RWPE2 (cell line): ENCODE measurements around the gene ZNF513.
A peak's percentile ranks its signal among the peaks of the same experiment; 100 is the strongest.
"Not testable (repeated sequence)": the region's sequence is repeated elsewhere in the genome, so short reads cannot be mapped to it uniquely, and the experiment has no call there.

Experiments used
- ATAC-seq: fragments of 200-7000 bp; cut with Tn5 transposase; 3 replicates; pipeline ENCODE4 v1.9.1; 2021; ENCODE audit warnings: low read depth
- DNase-seq: peaks from one replicate; pipeline ENCODE4 v3.0.0-alpha.2; 2020; ENCODE audit warnings: low spot score
- H3K27ac ChIP-seq: fragments of 450-650 bp; 2 replicates; pipeline ENCODE4 v1.5.1; 2017; ENCODE audit warnings: mild to moderate bottlenecking; ENCODE audit not compliant: poor library complexity, severe bottlenecking
- H3K27me3 ChIP-seq: fragments of 250-450 bp; sonication (Bioruptor Pico); 2 replicates; pipeline ENCODE4 v1.5.1; 2021; ENCODE audit warnings: mild to moderate bottlenecking, moderate library complexity; ENCODE audit not compliant: insufficient read depth, poor library complexity, severe bottlenecking
- H3K36me3 ChIP-seq: fragments of 250-450 bp; sonication (Bioruptor Pico); 2 replicates; pipeline ENCODE4 v1.5.1; 2020; ENCODE audit warnings: low read depth, mild to moderate bottlenecking, moderate library complexity
- H3K4me1 ChIP-seq: fragments of 250-450 bp; sonication (Bioruptor Pico); 2 replicates; pipeline ENCODE4 v1.5.1; 2021; ENCODE audit warnings: mild to moderate bottlenecking, moderate library complexity; ENCODE audit not compliant: insufficient read depth, poor library complexity, severe bottlenecking
- H3K4me3 ChIP-seq: fragments of 250-450 bp; sonication (Bioruptor Pico); 2 replicates; pipeline ENCODE4 v1.5.1; 2021; ENCODE audit warnings: mild to moderate bottlenecking, moderate library complexity; ENCODE audit not compliant: severe bottlenecking
- H3K9me3 ChIP-seq: fragments of 250-450 bp; sonication (Bioruptor Pico); 2 replicates; pipeline ENCODE4 v1.5.1; 2021; ENCODE audit warnings: mild to moderate bottlenecking, moderate library complexity; ENCODE audit not compliant: severe bottlenecking
- TF ChIP-seq, protein P1 (sequence below): fragments of 450-650 bp; IDR thresholded peaks from one replicate; pipeline ENCODE4 v1.5.1; 2017; ENCODE audit warnings: mild to moderate bottlenecking, moderate library complexity; ENCODE audit not compliant: poor library complexity, severe bottlenecking

ZNF513 gene

GRCh38 chr2:27356056-27356381 is 24.5 kb downstream of the ZNF513 start:
- no peak for DNase-seq
- TF ChIP-seq, protein P1, sequence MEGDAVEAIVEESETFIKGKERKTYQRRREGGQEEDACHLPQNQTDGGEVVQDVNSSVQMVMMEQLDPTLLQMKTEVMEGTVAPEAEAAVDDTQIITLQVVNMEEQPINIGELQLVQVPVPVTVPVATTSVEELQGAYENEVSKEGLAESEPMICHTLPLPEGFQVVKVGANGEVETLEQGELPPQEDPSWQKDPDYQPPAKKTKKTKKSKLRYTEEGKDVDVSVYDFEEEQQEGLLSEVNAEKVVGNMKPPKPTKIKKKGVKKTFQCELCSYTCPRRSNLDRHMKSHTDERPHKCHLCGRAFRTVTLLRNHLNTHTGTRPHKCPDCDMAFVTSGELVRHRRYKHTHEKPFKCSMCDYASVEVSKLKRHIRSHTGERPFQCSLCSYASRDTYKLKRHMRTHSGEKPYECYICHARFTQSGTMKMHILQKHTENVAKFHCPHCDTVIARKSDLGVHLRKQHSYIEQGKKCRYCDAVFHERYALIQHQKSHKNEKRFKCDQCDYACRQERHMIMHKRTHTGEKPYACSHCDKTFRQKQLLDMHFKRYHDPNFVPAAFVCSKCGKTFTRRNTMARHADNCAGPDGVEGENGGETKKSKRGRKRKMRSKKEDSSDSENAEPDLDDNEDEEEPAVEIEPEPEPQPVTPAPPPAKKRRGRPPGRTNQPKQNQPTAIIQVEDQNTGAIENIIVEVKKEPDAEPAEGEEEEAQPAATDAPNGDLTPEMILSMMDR, result no peak

GRCh38 chr2:27354597-27354927 is 26.0 kb downstream of the ZNF513 start:
- Histone ChIP-seq H3K9me3 (no peaks in the 10 kb centered on the region), H3K36me3 (peaks cover 26% of the 10 kb centered on the region), H3K4me3 (no peak overlapping the region), H3K4me1 (peaks cover 12% of the 10 kb centered on the region), H3K27me3 (no peaks in the 10 kb centered on the region), H3K27ac (peak overlapping the region; percentile 15)
- TF ChIP-seq, protein P1, result no peak
- ATAC-seq, result no peak
- DNase-seq, result no peak

More at GRCh38 chr2:27356056-27356381, 24.5 kb downstream of the ZNF513 start:
- H3K27me3 ChIP-seq, result no peaks in the 10 kb centered on the region
- peaks cover 12% of the 10 kb centered on the region for H3K4me1 ChIP-seq
- no peaks in the 10 kb centered on the region for H3K9me3 ChIP-seq
- peak; percentile 18 for ATAC-seq
- H3K4me3 ChIP-seq, result peak overlapping the region; percentile 79
- peak overlapping the region; percentile 79 for H3K27ac ChIP-seq
- H3K36me3 ChIP-seq, result peaks cover 21% of the 10 kb centered on the region; the same call in 1 of the 2 replicates

GRCh38 chr2:27353762-27354596 is 26.6 kb downstream of the ZNF513 start:
- no peaks in the 10 kb centered on the region for H3K9me3 ChIP-seq
- ATAC-seq (no peak), DNase-seq (no peak)
- TF ChIP-seq, protein P1, result no peak
- peaks cover 29% of the 10 kb centered on the region for H3K36me3 ChIP-seq
- no peak overlapping the region for H3K4me3 ChIP-seq
- H3K27me3 ChIP-seq, result no peaks in the 10 kb centered on the region
- peaks cover 12% of the 10 kb centered on the region for H3K4me1 ChIP-seq
- peak overlapping the region; percentile 15 for H3K27ac ChIP-seq

GRCh38 chr2:27353386-27353761 is 27.2 kb downstream of the ZNF513 start:
- not testable (repeated sequence) for ATAC-seq, H3K27ac ChIP-seq, H3K4me3 ChIP-seq, H3K9me3 ChIP-seq, H3K27me3 ChIP-seq, DNase-seq
- H3K36me3 ChIP-seq, result peaks cover 31% of the 10 kb centered on the region
- H3K4me1 ChIP-seq, result peaks cover 12% of the 10 kb centered on the region

DNA sequence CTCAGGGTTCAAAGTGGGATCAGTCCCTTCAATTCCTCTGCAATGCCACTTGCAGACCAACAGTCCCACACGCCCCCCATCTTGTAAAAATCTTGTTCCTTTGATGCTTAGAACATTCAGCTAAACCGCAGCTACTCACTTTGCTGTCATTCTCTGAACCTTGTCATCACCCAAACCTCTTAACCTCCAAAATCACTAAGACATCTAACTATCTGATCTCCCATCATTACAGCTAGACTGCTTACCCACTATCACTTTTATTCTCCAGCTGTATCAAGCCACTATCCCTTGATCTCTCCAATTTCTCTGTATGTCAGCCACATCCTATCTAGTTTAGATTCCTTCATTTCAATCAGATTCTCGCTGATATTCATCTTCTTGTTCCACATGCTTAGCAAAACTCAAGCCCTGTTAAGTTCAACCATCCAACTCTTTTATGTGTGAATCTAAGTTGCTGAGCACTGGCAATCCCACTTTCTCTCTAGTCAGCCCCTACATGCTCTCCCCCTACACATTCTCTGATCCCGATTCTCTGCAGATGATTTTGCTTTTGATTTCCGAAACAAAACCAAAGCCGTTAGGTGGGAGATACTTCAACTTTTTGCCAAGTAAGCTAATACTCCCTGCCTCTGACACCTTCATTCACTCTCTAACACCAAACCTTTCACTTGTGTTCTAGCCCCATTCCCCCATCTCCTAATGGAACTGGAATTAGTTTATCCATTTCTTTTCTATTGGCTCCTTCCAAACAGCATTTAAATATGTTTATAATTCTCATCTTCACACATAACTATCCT is 28.5 kb downstream of the ZNF513 start:
- Histone ChIP-seq H3K9me3 (no peaks in the 10 kb centered on the region), H3K36me3 (peaks cover 32% of the 10 kb centered on the region), H3K27me3 (no peaks in the 10 kb centered on the region), H3K27ac (no peak overlapping the region), H3K4me1 (peaks cover 12% of the 10 kb centered on the region), H3K4me3 (no peak overlapping the region)
- TF ChIP-seq, protein P1, result no peak
- DNase-seq (no peak), ATAC-seq (no peak)
